ENCODE measurements around the gene HFE.
A peak's percentile ranks its signal among the peaks of the same experiment; 100 is the strongest.
"Not testable (repeated sequence)": the region's sequence is repeated elsewhere in the genome, so short reads cannot be mapped to it uniquely, and the experiment has no call there.

HFE gene

GRCh38 chr6:26065952-26066380 lies 21.3 kb upstream of the HFE start:
- TF ChIP-seq CTCF (conservative IDR thresholded peaks at IDR 0.05; ENCODE audit: control insufficient read depth, insufficient read depth, low read depth, low read length), result peak; percentile 93
- peak; percentile 89 for DNase-seq (ENCODE audit: low read depth)

GRCh38 chr6:26067367-26067766 lies 19.9 kb upstream of the HFE start:
- no peak for DNase-seq (ENCODE audit: low read depth)
- TF ChIP-seq CTCF (conservative IDR thresholded peaks at IDR 0.05; ENCODE audit: control insufficient read depth, insufficient read depth, low read depth, low read length), result no peak
- H3K4me3 ChIP-seq (ENCODE audit: control insufficient read depth, low read depth, low read length), result no peak overlapping the region

More at GRCh38 chr6:26065952-26066380, 21.3 kb upstream of the HFE start:
- H3K4me3 ChIP-seq (ENCODE audit: control insufficient read depth, low read depth, low read length), result peak overlapping the region; percentile 28

- no peak for TF ChIP-seq CTCF (conservative IDR thresholded peaks at IDR 0.05; ENCODE audit: control insufficient read depth, insufficient read depth, low read depth, low read length)
- no peak for DNase-seq (ENCODE audit: low read depth)
- no peak overlapping the region for H3K4me3 ChIP-seq (ENCODE audit: control insufficient read depth, low read depth, low read length)
Measured at GRCh38 chr6:26068036-26068435, 19.2 kb upstream of the HFE start.

GRCh38 chr6:26071135-26071534 lies 16.1 kb upstream of the HFE start:
- H3K4me3 ChIP-seq (ENCODE audit: control insufficient read depth, low read depth, low read length), result no peak overlapping the region
- TF ChIP-seq CTCF (conservative IDR thresholded peaks at IDR 0.05; ENCODE audit: control insufficient read depth, insufficient read depth, low read depth, low read length), result no peak
- peak; percentile 35 for DNase-seq (ENCODE audit: low read depth)

- H3K4me3 ChIP-seq (ENCODE audit: control insufficient read depth, low read depth, low read length), result no peak overlapping the region
- TF ChIP-seq CTCF (conservative IDR thresholded peaks at IDR 0.05; ENCODE audit: control insufficient read depth, insufficient read depth, low read depth, low read length), result no peak
- DNase-seq (ENCODE audit: low read depth), result no peak
Measured at GRCh38 chr6:26075063-26075717, 12.0 kb upstream of the HFE start.

- not testable (repeated sequence) for H3K4me3 ChIP-seq (ENCODE audit: control insufficient read depth, low read depth, low read length); DNase-seq (ENCODE audit: low read depth)
Measured at GRCh38 chr6:26078066-26078465, 9.2 kb upstream of the HFE start.

GRCh38 chr6:26081096-26081495 lies 6.1 kb upstream of the HFE start:
- H3K4me3 ChIP-seq (ENCODE audit: control insufficient read depth, low read depth, low read length); DNase-seq (ENCODE audit: low read depth): not testable (repeated sequence)

GRCh38 chr6:26086211-26086610 lies 1.0 kb upstream of the HFE start:
- H3K4me3 ChIP-seq (ENCODE audit: control insufficient read depth, low read depth, low read length), result no peak overlapping the region
- TF ChIP-seq CTCF (conservative IDR thresholded peaks at IDR 0.05; ENCODE audit: control insufficient read depth, insufficient read depth, low read depth, low read length), result no peak
- no peak for DNase-seq (ENCODE audit: low read depth)
